Breast epithelium (tissue), 3 donors: ENCODE measurements around the gene PPP1CB.

ENCODE experiments used
- POLR2A ChIP-seq: fragments of 450-650 bp; IDR thresholded peaks from one replicate; pipeline ENCODE4 v1.6.1; 2016; ENCODE audit warnings: antibody characterized with exemption, mild to moderate bottlenecking, moderate library complexity
- TF ChIP-seq, protein P1 (sequence below), 3 donors: fragments of 450-650 bp; IDR thresholded peaks; one replicate each; pipeline ENCODE4 v1.5.1; 2016 to 2017; ENCODE audit warnings: antibody characterized with exemption in 3 of 3, mild to moderate bottlenecking in 3 of 3, moderate library complexity in 3 of 3

DNA sequence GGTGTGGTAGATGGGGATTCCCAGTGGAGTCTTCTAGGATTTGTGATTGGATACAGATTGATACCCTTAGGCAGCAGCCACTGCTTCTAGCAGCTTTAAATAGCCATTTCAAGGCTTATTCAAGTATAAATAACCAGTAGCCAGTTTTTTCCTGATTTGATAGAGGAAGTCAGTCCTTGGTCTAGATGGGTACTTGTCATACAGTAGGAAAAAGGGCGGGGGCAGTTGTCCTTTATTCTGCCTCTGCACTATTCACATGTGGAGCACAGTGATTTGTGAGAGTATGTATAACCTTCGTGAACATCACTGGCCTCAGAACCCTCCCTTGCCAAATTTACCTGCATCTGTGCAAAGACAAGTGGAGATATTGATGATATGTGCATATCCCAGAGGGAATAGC is 6.8 kb downstream of the PPP1CB start:
- TF ChIP-seq, protein P1, sequence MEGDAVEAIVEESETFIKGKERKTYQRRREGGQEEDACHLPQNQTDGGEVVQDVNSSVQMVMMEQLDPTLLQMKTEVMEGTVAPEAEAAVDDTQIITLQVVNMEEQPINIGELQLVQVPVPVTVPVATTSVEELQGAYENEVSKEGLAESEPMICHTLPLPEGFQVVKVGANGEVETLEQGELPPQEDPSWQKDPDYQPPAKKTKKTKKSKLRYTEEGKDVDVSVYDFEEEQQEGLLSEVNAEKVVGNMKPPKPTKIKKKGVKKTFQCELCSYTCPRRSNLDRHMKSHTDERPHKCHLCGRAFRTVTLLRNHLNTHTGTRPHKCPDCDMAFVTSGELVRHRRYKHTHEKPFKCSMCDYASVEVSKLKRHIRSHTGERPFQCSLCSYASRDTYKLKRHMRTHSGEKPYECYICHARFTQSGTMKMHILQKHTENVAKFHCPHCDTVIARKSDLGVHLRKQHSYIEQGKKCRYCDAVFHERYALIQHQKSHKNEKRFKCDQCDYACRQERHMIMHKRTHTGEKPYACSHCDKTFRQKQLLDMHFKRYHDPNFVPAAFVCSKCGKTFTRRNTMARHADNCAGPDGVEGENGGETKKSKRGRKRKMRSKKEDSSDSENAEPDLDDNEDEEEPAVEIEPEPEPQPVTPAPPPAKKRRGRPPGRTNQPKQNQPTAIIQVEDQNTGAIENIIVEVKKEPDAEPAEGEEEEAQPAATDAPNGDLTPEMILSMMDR (IDR thresholded peaks at IDR 0.05) = no peak
- TF ChIP-seq POLR2A = no peak
